RCC 7860 (cell line): Measurements from ENCODE around the gene CDC23.
"Not testable (repeated sequence)": the region's sequence is repeated elsewhere in the genome, so short reads cannot be mapped to it uniquely, and the experiment has no call there.

ENCODE experiments used
- DNase-seq: peaks from one replicate; pipeline ENCODE4 v3.0.0-alpha.2; 2015; ENCODE audit warnings: low spot score
- FAIRE-seq: peaks from 2 replicates; lab custom pipeline; 2012; peaks lifted over from hg19 to GRCh38; lab: Jason Lieb, UNC

Gene CDC23

GRCh38 chr5:138148811-138149210, 64.3 kb downstream of the CDC23 start:
- DNase-seq (peak; percentile 54), FAIRE-seq (peak; percentile 52)

GRCh38 chr5:138143578-138143977, 69.5 kb downstream of the CDC23 start:
- not testable (repeated sequence) for FAIRE-seq, DNase-seq

- FAIRE-seq = no peak
- no peak for DNase-seq
Observed at GRCh38 chr5:138141734-138142133, 71.4 kb downstream of the CDC23 start.

GRCh38 chr5:138140268-138140667, 72.9 kb downstream of the CDC23 start:
- DNase-seq = no peak
- no peak for FAIRE-seq

GRCh38 chr5:138139781-138140090, 73.4 kb downstream of the CDC23 start:
- DNase-seq = no peak
- FAIRE-seq = no peak

- FAIRE-seq (no peak), DNase-seq (no peak)
Observed at GRCh38 chr5:138138949-138139780, 74.0 kb downstream of the CDC23 start, which contains the start of gene NME5. TSS of gene NME5 (minus strand) at chr5:138139428. CDS start at chr5:138138780, 648 bp downstream.
